H4 (cell line): Measurements from ENCODE around the gene UBR7. TPM values are rescaled to one million over a fixed set of nuclear protein-coding genes. Genes with fewer than 3 reads are reported as not detected.
"Not testable (repeated sequence)": the region's sequence is repeated elsewhere in the genome, so short reads cannot be mapped to it uniquely, and the experiment has no call there.

ENCODE experiments used
- DNase-seq: peaks from one replicate; pipeline ENCODE4 v3.0.0-alpha.2; 2015; ENCODE audit warnings: low spot score
- total RNA-seq: library from RNA; depleted of rRNA; stranded (reverse); fragments of >200 nt; shearing (Covaris generic); gene quantifications from 2 replicates; pipeline ENCODE4 v1.2.3, GENCODE V29; 2014

The UBR7 gene
- total RNA-seq, 1 experiment from 2014 or later: 39.5 TPM

GRCh38 chr14:93195316-93195999 lies 11.6 kb upstream of the UBR7 start:
- no peak for DNase-seq

- DNase-seq: no peak
Observed at GRCh38 chr14:93199031-93199430, 8.0 kb upstream of the UBR7 start.

- DNase-seq: no peak
Observed at GRCh38 chr14:93200553-93200952, 6.5 kb upstream of the UBR7 start.

GRCh38 chr14:93201155-93201704 lies 5.8 kb upstream of the UBR7 start:
- DNase-seq: no peak

- no peak for DNase-seq
Observed at GRCh38 chr14:93207468-93208308, 632 bp downstream of the UBR7 start.

- DNase-seq: no peak
Observed at GRCh38 chr14:93212432-93212831, 5.4 kb downstream of the UBR7 start.

GRCh38 chr14:93214598-93214997 lies 7.5 kb downstream of the UBR7 start:
- no peak for DNase-seq

- peak; percentile 54 for DNase-seq
Observed at GRCh38 chr14:93219103-93219726, 12.2 kb downstream of the UBR7 start.

GRCh38 chr14:93220509-93220908 lies 13.5 kb downstream of the UBR7 start:
- no peak for DNase-seq

- no peak for DNase-seq
Observed at GRCh38 chr14:93223565-93223964, 16.5 kb downstream of the UBR7 start.

- DNase-seq: no peak
Observed at GRCh38 chr14:93228550-93228949, 21.5 kb downstream of the UBR7 start.

- no peak for DNase-seq
Observed at GRCh38 chr14:93230539-93230938, 23.5 kb downstream of the UBR7 start.

- no peak for DNase-seq
Observed at GRCh38 chr14:93231129-93231979, 24.3 kb downstream of the UBR7 start.

GRCh38 chr14:93232159-93232558 lies 25.1 kb downstream of the UBR7 start:
- DNase-seq: no peak

- not testable (repeated sequence) for DNase-seq
Observed at GRCh38 chr14:93233078-93233477, 26.0 kb downstream of the UBR7 start.

GRCh38 chr14:93234798-93235197 lies 27.7 kb downstream of the UBR7 start:
- peak; percentile 54 for DNase-seq

GRCh38 chr14:93239869-93240677 lies 33.0 kb downstream of the UBR7 start:
- DNase-seq: no peak

- no peak for DNase-seq
Observed at GRCh38 chr14:93240678-93241000, 33.6 kb downstream of the UBR7 start.

- DNase-seq: no peak
Observed at GRCh38 chr14:93245764-93246420, 38.8 kb downstream of the UBR7 start.

GRCh38 chr14:93246534-93246933 lies 39.5 kb downstream of the UBR7 start:
- DNase-seq: no peak
